IPS-18c (cell line): ENCODE data around the gene PNPLA5.

Source experiments
- H3K4me3 ChIP-seq: 2 replicates; pipeline ENCODE4 v1.7.0; 2013; ENCODE audit warnings: low read depth, mild to moderate bottlenecking, low read length, moderate library complexity; ENCODE audit not compliant: insufficient read depth
- H3K9me3 ChIP-seq: one replicate; pipeline ENCODE4 v1.6.1; 2013; ENCODE audit warnings: mild to moderate bottlenecking, low read length, moderate library complexity; ENCODE audit not compliant: control insufficient read depth, insufficient read depth

Gene PNPLA5

GRCh38 chr22:43837666-43838065 lies 54.1 kb downstream of the PNPLA5 start:
- H3K4me3 ChIP-seq = no peak overlapping the region
- H3K9me3 ChIP-seq = no peaks in the 10 kb centered on the region

GRCh38 chr22:43835736-43836135 lies 56.1 kb downstream of the PNPLA5 start:
- H3K9me3 ChIP-seq = no peaks in the 10 kb centered on the region
- H3K4me3 ChIP-seq = no peak overlapping the region

- H3K9me3 ChIP-seq = no peaks in the 10 kb centered on the region
- no peak overlapping the region for H3K4me3 ChIP-seq
Observed at GRCh38 chr22:43835166-43835565, 56.6 kb downstream of the PNPLA5 start.

- Histone ChIP-seq H3K4me3 (no peak overlapping the region), H3K9me3 (no peaks in the 10 kb centered on the region)
Observed at GRCh38 chr22:43833286-43834240, 58.2 kb downstream of the PNPLA5 start.

GRCh38 chr22:43832393-43833265 lies 59.2 kb downstream of the PNPLA5 start:
- no peaks in the 10 kb centered on the region for H3K9me3 ChIP-seq

GRCh38 chr22:43831561-43832392 lies 60.0 kb downstream of the PNPLA5 start:
- no peak overlapping the region for H3K4me3 ChIP-seq
- no peaks in the 10 kb centered on the region for H3K9me3 ChIP-seq

More at GRCh38 chr22:43832393-43833265, 59.2 kb downstream of the PNPLA5 start:
- H3K4me3 ChIP-seq = no peak overlapping the region

- Histone ChIP-seq H3K4me3 (no peak overlapping the region), H3K9me3 (no peaks in the 10 kb centered on the region)
Observed at GRCh38 chr22:43830931-43831560, 60.8 kb downstream of the PNPLA5 start.

- H3K9me3 ChIP-seq = no peaks in the 10 kb centered on the region
- H3K4me3 ChIP-seq = no peak overlapping the region
Observed at GRCh38 chr22:43829904-43830851, 61.6 kb downstream of the PNPLA5 start.
